ENCODE measurements around the gene LRRFIP1.
A peak's percentile ranks its signal among the peaks of the same experiment; 100 is the strongest.

LRRFIP1 gene

GRCh38 chr2:237618449-237618848, 8.9 kb upstream of the LRRFIP1 start:
- Histone ChIP-seq H3K36me3 (no peaks in the 10 kb centered on the region), H3K27me3 (no peaks in the 10 kb centered on the region), H4K20me1 (no peaks in the 10 kb centered on the region), H3K27ac (no peak overlapping the region; a peak in 1 of 22 replicates), H3K4me3 (no peak overlapping the region), H3K4me2 (peak overlapping the region in 10 of 11 experiments; percentile 23 to 93 (median 72); a peak in 20 of 22 replicates), H3K4me1 (peaks cover 45 to 84% (median 69%) of the 10 kb centered on the region in 10 experiments), H3K9ac (no peak overlapping the region), H3K9me3 (replicated peaks in 1 of 11) (no peaks in the 10 kb centered on the region)
- TF ChIP-seq Cebpa-rat (IDR thresholded peaks at IDR 0.05), result no peak

GRCh38 chr2:237623428-237624403, 3.7 kb upstream of the LRRFIP1 start:
- Histone ChIP-seq H3K27ac (no peak overlapping the region), H3K27me3 (peaks cover 8 to 35% (median 33%) of the 10 kb centered on the region in 11 experiments; a peak in 21 of 22 replicates), H3K4me1 (peaks cover 35 to 74% (median 62%) of the 10 kb centered on the region in 10 experiments), H3K9me3 (replicated peaks in 1 of 11) (no peaks in the 10 kb centered on the region), H4K20me1 (peaks cover 0 to 6% (median 4%) of the 10 kb centered on the region in 11 experiments; a peak in 10 of 22 replicates), H3K4me3 (no peak overlapping the region), H3K9ac (no peak overlapping the region), H3K36me3 (no peaks in the 10 kb centered on the region), H3K4me2 (peak overlapping the region; percentile 63 to 93 (median 78); a peak in 19 of 22 replicates)
- TF ChIP-seq Cebpa-rat (IDR thresholded peaks at IDR 0.05), result no peak

GRCh38 chr2:237624565-237624964, 2.8 kb upstream of the LRRFIP1 start:
- Histone ChIP-seq H3K27ac (peak overlapping the region in 1 of 11 experiments; percentile 17; a peak in 2 of 22 replicates), H3K9ac (no peak overlapping the region), H3K9me3 (replicated peaks in 1 of 11) (no peaks in the 10 kb centered on the region), H3K4me2 (peak overlapping the region; percentile 63 to 93 (median 78)), H4K20me1 (peaks cover 0 to 13% (median 11%) of the 10 kb centered on the region in 11 experiments; a peak in 11 of 22 replicates), H3K4me1 (peaks cover 43 to 74% (median 63%) of the 10 kb centered on the region in 10 experiments), H3K4me3 (no peak overlapping the region), H3K36me3 (no peaks in the 10 kb centered on the region), H3K27me3 (peaks cover 8 to 40% (median 37%) of the 10 kb centered on the region in 11 experiments; a peak in 21 of 22 replicates)
- no peak for TF ChIP-seq Cebpa-rat (IDR thresholded peaks at IDR 0.05)

- H3K27ac ChIP-seq, result peak overlapping the region in 3 of 11 experiments; percentile 17 to 57 (median 23); a peak in 3 of 22 replicates
- no peak for TF ChIP-seq Cebpa-rat (IDR thresholded peaks at IDR 0.05)
- peaks cover 8 to 40% (median 37%) of the 10 kb centered on the region in 11 experiments; a peak in 21 of 22 replicates for H3K27me3 ChIP-seq
- H4K20me1 ChIP-seq, result peaks cover 1 to 20% (median 12%) of the 10 kb centered on the region in 11 experiments; a peak in 14 of 22 replicates
- H3K9ac ChIP-seq, result 0 out of 22 replicates have a peak overlapping the region, but pooled peaks of 1 of the 11 experiments have one; percentile 26
- peaks cover 50 to 81% (median 70%) of the 10 kb centered on the region in 10 experiments for H3K4me1 ChIP-seq
- peak overlapping the region; percentile 63 to 93 (median 78) for H3K4me2 ChIP-seq
- H3K9me3 ChIP-seq (replicated peaks in 1 of 11), result no peaks in the 10 kb centered on the region
- H3K4me3 ChIP-seq, result no peak overlapping the region
- H3K36me3 ChIP-seq, result 0 out of 22 replicates have a peak, but pooled peaks cover 0 to 4% (median 0%) of the 10 kb centered on the region in 11 experiments
Measured at GRCh38 chr2:237625216-237625705, 2.1 kb upstream of the LRRFIP1 start.

- no peak overlapping the region for H3K4me3 ChIP-seq
- peak overlapping the region in 2 of 11 experiments; percentile 23 to 57; a peak in 3 of 22 replicates for H3K27ac ChIP-seq
- no peaks in the 10 kb centered on the region for H3K9me3 ChIP-seq (replicated peaks in 1 of 11)
- H3K9ac ChIP-seq, result 0 out of 22 replicates have a peak overlapping the region, but pooled peaks of 1 of the 11 experiments have one; percentile 26
- peaks cover 0 to 4% (median 0%) of the 10 kb centered on the region in 11 experiments; a peak in 1 of 22 replicates for H3K36me3 ChIP-seq
- peaks cover 55 to 86% (median 75%) of the 10 kb centered on the region in 10 experiments for H3K4me1 ChIP-seq
- no peak for TF ChIP-seq Cebpa-rat (IDR thresholded peaks at IDR 0.05)
- H4K20me1 ChIP-seq, result peaks cover 7 to 26% (median 17%) of the 10 kb centered on the region in 11 experiments; a peak in 20 of 22 replicates
- H3K4me2 ChIP-seq, result peak overlapping the region; percentile 63 to 93 (median 78)
- peaks cover 8 to 40% (median 37%) of the 10 kb centered on the region in 11 experiments; a peak in 21 of 22 replicates for H3K27me3 ChIP-seq
Measured at GRCh38 chr2:237625777-237626176, 1.6 kb upstream of the LRRFIP1 start.

- Histone ChIP-seq H3K4me2 (peak overlapping the region; percentile 63 to 93 (median 78)), H3K9ac (peak overlapping the region; percentile 11 to 68 (median 55); a peak in 13 of 22 replicates), H3K9me3 (replicated peaks in 1 of 11) (no peaks in the 10 kb centered on the region), H3K27me3 (peaks cover 8 to 40% (median 37%) of the 10 kb centered on the region in 11 experiments; a peak in 21 of 22 replicates), H4K20me1 (peaks cover 18 to 37% (median 28%) of the 10 kb centered on the region in 11 experiments; a peak in 20 of 22 replicates), H3K27ac (peak overlapping the region in 1 of 11 experiments; percentile 22; a peak in 1 of 22 replicates), H3K4me3 (peak overlapping the region; percentile 41 to 87 (median 82)), H3K36me3 (peaks cover 0 to 6% (median 4%) of the 10 kb centered on the region in 11 experiments; a peak in 13 of 22 replicates), H3K4me1 (peaks cover 66 to 90% (median 84%) of the 10 kb centered on the region in 10 experiments)
- TF ChIP-seq Cebpa-rat (IDR thresholded peaks at IDR 0.05), result no peak
Measured at GRCh38 chr2:237626813-237627440, 460 bp upstream of the LRRFIP1 start.

GRCh38 chr2:237628247-237629187, 1.1 kb downstream of the LRRFIP1 start:
- Histone ChIP-seq H3K4me3 (peak overlapping the region; percentile 75 to 87 (median 82)), H3K36me3 (peaks cover 13 to 22% (median 20%) of the 10 kb centered on the region in 11 experiments; a peak in 20 of 22 replicates), H3K27me3 (peaks cover 8 to 40% (median 37%) of the 10 kb centered on the region in 11 experiments; a peak in 21 of 22 replicates), H3K27ac (peak overlapping the region in 10 of 11 experiments; percentile 59 to 80 (median 73); a peak in 20 of 22 replicates), H3K9ac (peak overlapping the region; percentile 77 to 90 (median 84)), H3K4me2 (peak overlapping the region; percentile 89 to 100 (median 97)), H3K9me3 (replicated peaks in 1 of 11) (peaks cover 0 to 8% (median 1%) of the 10 kb centered on the region in 11 experiments; a peak in 6 of 22 replicates), H4K20me1 (peaks cover 18 to 42% (median 32%) of the 10 kb centered on the region in 11 experiments; a peak in 20 of 22 replicates), H3K4me1 (peaks cover 67 to 93% (median 81%) of the 10 kb centered on the region in 10 experiments)
- TF ChIP-seq Cebpa-rat (IDR thresholded peaks at IDR 0.05), result no peak

Data from BLaER1 treated with 17β-estradiol and CSF1 and Interleukin-3, amounts not matched to agents 10 nM and 100 nM (cell line).